GM13976 (cell line): ENCODE measurements around the gene TMEM40.
"Not testable (repeated sequence)": the region's sequence is repeated elsewhere in the genome, so short reads cannot be mapped to it uniquely, and the experiment has no call there.

ENCODE experiments used
- DNase-seq: peaks from one replicate; pipeline ENCODE4 v3.0.0; 2012; ENCODE audit warnings: low spot score
- in situ Hi-C: fragments of 300-500 bp; cut with MboI; formaldehyde crosslinking; loops from one replicate; pipeline ENCODE4 v1.12.0; 2022; ENCODE audit warnings: low sequenced_read_pairs, mixed read lengths, inconsistent platforms; ENCODE audit not compliant: unreplicated experiment
- TF ChIP-seq, protein P1 (sequence below): IDR thresholded peaks from 2 replicates; pipeline ENCODE4 v1.5.1; 2012; ENCODE audit warnings: borderline replicate concordance, mild to moderate bottlenecking; ENCODE audit not compliant: insufficient read depth; ENCODE audit errors: extremely low read depth, missing control alignments, control extremely low read depth

The TMEM40 gene

DNA sequence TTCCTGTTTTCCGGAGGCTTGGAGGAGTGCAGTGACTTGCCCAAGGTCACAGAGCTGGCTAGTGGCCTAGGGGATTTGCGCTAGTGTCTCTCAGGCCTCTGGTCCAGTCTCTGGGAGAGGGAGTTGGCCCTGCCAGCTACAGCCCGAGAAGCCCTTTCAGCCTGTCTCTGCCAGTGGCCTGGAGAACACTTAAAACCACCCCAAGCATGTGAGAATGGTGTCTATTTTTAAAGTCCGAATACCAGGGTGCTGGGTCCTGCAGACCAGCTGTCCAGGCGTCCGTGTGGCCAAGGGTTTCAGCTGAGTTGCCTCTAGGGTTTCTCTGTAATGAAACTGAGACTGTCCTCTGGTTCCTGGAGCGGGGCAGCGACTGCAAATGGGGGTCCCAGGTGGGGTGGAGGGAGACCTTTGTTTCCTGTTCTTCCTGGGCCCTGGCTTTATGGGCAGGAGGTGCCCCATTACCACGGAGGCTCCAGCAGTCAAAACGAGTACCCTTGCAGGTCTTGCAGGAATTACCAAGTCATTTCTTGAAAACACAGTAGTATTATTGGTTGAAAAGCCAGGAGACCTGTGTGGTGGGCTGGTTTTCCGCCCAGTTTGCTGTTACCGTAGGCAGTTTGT lies 39.6 kb upstream of the TMEM40 start:
- in situ Hi-C loops = no loop called here
- TF ChIP-seq, protein P1, sequence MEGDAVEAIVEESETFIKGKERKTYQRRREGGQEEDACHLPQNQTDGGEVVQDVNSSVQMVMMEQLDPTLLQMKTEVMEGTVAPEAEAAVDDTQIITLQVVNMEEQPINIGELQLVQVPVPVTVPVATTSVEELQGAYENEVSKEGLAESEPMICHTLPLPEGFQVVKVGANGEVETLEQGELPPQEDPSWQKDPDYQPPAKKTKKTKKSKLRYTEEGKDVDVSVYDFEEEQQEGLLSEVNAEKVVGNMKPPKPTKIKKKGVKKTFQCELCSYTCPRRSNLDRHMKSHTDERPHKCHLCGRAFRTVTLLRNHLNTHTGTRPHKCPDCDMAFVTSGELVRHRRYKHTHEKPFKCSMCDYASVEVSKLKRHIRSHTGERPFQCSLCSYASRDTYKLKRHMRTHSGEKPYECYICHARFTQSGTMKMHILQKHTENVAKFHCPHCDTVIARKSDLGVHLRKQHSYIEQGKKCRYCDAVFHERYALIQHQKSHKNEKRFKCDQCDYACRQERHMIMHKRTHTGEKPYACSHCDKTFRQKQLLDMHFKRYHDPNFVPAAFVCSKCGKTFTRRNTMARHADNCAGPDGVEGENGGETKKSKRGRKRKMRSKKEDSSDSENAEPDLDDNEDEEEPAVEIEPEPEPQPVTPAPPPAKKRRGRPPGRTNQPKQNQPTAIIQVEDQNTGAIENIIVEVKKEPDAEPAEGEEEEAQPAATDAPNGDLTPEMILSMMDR = no peak
- DNase-seq = no peak

DNA sequence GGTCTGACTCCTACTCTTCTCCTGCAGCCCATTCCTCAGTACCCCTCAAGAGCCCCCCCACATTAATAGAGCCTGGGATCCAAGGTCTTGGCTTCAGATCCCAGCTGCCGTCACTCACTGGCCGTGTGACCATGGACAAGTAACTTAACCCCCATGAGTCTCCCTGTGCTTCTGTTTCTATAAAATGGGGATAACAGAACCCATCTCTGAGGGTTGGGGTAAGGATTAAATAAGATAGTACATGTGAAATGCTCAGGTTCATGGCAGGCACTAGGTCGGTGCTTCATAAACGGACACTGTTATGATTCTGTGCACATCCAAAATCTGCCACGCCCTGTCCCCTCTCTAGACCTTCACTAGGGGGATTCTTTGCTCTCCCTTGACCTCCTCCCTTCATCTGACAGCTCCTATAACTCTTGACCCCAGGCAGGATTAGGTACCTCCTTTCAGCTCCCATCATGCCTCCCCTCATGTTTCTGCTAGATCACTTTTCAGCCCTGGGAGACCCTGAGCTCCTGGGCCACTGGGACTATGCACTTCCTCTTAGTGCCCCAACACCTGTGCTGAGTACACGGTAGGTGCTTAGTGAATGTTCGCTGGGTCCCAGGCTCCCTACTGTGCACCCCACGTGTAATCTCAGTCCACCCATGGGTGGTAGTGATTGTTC lies 39.0 kb upstream of the TMEM40 start:
- in situ Hi-C loops = no loop called here
- TF ChIP-seq, protein P1 = no peak
- DNase-seq = no peak

DNA sequence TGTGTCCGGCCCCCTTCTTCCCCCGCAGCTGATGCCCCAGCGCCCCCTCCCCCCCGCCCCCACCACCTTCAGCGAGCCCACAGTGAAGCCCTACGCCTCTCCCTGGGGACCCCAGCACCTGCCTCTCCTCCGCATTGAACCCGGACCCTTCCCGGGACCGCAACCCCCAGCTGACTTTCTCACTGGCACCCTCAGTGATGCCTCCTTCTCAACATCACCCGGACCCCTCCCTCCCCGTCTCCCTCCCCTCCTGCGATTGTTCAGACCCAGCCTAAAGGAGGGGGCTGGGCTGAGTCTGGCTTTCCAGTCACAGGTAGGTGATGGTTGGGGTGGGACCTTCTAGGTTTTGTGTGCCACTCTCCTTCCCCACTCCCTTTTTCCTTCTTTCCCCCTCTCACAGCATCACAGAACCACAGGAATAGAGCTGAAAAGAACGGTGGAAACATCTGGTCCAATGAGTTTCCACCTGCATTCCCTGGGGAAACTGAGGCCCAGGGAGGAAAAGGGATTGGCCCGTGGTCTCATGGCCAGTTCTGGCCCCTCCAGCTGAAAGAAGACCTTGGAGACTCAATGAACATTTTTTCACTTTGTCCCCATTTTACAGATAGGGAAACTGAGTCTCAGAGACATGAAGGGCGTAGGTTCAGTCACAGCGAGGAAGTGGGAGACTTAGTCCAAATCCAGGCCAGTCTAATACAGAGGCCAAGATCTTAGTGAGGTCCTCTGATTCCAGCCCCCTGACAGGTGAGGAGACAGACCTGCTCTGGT lies 38.2 kb upstream of the TMEM40 start:
- no peak for DNase-seq
- TF ChIP-seq, protein P1 = no peak
- in situ Hi-C loops = no loop called here

DNA sequence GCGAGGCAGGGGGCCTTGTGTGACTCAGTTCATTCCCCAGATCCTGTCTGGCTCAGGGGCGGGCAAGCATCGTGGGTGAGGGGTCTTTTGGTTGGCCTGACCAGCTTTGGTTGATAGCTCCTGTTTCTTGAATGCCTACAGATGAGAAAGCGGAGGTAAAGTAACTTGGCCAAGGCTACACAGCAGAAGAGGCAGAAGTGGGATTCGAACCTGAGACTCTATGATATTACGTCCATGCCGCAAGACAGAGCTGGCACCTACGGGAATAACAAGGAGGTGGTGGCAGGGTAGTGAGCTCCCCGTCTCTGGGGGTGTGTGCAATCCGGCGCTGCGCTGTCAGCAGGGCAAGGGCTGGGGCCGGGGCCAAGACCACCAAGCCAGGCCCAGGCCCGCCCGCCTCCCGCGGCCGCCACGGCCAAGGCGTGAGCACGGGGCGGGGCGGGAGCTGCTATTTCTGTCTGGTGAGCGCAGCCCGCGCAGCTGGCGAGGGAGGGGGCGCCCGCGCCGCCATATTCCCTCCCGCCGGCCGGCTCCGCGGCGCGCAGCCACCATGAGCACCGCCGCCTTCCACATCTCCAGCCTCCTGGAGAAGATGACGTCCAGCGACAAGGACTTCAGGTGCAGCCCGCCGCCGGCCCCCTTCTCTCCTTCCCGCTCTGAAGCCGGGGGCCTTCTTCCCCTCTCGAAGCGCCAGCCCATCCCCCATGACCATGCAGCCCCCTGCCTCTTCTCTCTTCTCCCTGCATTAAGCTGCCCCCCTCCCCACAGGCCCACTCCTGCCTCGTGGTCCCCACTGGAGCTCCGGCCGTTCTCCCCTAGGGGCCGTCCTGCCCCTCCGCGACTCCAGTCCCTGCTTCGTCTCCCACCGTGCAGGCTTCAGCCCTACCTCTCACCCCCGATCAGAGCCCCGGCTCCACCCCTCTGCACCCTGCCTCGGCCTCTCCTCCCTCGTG lies 37.4 kb upstream of the TMEM40 start, which contains the start of gene CAND2:
CAND2 (plus strand) TSS at position 510 of the 953 bp plus-strand sequence; CDS start at position 551, 41 bp downstream.
- TF ChIP-seq, protein P1 = no peak
- DNase-seq = peak; percentile 72
- in situ Hi-C loops = no loop called here

DNA sequence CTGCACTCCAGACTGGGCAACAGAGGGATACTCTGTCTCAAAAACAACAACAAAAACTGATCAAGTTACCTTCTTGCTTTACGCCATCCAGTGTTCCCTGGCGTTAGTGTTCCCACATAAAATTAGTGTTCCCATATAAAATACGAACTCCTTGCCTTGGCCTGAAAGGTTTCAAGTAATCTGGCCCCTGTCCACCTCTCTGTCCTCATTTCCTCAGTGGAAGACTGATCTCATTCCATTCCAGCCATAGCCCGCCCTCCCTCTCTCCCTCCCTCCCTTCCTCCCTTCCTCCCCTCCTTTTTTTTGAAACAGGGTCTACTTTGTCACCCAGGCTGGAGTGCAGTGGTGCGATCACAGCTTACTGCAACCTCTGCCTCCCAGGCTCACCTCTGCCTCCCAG lies 34.6 kb upstream of the TMEM40 start:
- in situ Hi-C loops = no loop called here
- TF ChIP-seq, protein P1 = no peak

DNA sequence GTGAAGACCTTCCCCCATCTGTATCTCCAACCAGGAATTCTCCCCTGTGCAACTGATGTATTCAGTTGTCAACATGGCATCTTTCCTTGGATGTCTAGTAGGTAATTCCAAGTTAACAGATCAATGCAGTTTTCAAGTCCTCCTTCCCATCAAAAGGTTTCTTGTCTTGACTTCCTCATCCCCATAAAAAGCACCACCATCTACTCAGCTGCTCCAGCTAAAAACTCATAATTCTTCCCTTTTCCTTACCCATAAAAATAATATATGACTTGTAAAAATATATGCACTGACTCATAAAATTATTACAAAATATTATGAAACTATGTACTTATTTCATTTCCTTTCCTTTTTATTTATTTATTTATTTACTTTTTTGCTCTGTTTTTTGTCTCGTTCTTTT lies 32.4 kb upstream of the TMEM40 start:
- no peak for DNase-seq
- in situ Hi-C loops = no loop called here
- TF ChIP-seq, protein P1 = no peak

More for the DNA sequence above, 34.6 kb upstream of the TMEM40 start:
- DNase-seq = no peak

DNA sequence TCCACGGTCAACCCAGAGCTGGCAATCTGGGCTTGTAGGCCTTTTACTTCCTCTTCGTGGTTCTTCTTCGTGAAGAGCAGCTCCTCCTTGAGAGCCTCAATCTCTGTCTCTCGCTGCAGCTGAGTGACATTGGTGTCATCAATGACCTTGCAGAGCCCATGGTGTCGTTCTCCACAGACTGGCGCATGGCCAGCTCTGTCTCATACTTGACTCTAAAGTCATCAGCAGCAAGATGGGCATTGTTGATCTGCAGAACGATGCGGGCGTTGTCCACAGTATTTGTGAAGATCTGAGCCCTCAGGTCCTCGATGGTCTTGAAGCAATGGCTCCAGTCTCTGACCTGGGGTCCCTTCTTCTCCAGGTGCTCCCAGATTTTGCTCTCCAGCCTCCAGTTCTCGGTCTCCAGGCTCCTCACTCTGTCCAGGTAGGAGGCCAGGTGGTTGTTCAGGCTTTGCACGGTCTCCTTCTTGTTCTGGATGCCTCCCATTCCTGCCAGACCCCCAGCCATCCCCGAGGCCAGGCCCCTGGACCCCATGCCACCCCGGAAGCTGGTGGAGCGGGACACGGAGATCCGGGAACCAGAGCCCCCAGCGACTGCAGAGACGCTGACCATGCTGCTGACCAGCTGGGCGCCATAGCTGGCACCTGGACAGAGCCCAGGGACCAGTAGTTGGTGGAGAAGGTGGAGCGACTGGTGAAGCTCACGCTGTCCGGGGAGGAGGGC lies 29.1 kb upstream of the TMEM40 start:
- DNase-seq, in situ Hi-C loops: not testable (repeated sequence)
